NCI-H82 treated with DMSO at 0.1 percent for 48 hours (cell line): ENCODE data around the gene ZNF330.
"Not testable (repeated sequence)": the region's sequence is repeated elsewhere in the genome, so short reads cannot be mapped to it uniquely, and the experiment has no call there.

ENCODE experiments used
- DNase-seq: peaks from one replicate; lab custom pipeline; 2025; ENCODE audit not compliant: unreplicated experiment; lab: John Stamatoyannopoulos, UW

ZNF330 gene

GRCh38 chr4:141220691-141221659 lies at the start of gene ZNF330:
TSS of gene ZNF330 (plus strand) at chr4:141220895. CDS start at chr4:141222372, 1,477 bp downstream.
- peak; percentile 24 for DNase-seq

- DNase-seq: no peak
Measured at GRCh38 chr4:141174457-141174856, 46.2 kb upstream of the ZNF330 start.

GRCh38 chr4:141177171-141177570 lies 43.5 kb upstream of the ZNF330 start:
- DNase-seq: no peak

GRCh38 chr4:141179474-141180373 lies 41.0 kb upstream of the ZNF330 start:
- no peak for DNase-seq

GRCh38 chr4:141180991-141181761 lies 39.5 kb upstream of the ZNF330 start:
- DNase-seq: no peak

- DNase-seq: not testable (repeated sequence)
Measured at GRCh38 chr4:141183491-141183890, 37.2 kb upstream of the ZNF330 start.

- no peak for DNase-seq
Measured at GRCh38 chr4:141192564-141192963, 28.1 kb upstream of the ZNF330 start.

GRCh38 chr4:141193516-141194034 lies 27.1 kb upstream of the ZNF330 start:
- no peak for DNase-seq

- peak; percentile 32 for DNase-seq
Measured at GRCh38 chr4:141195095-141195707, 25.5 kb upstream of the ZNF330 start.

GRCh38 chr4:141196227-141196933 lies 24.3 kb upstream of the ZNF330 start:
- DNase-seq: no peak

- DNase-seq: no peak
Measured at GRCh38 chr4:141207961-141208360, 12.7 kb upstream of the ZNF330 start.

- DNase-seq: no peak
Measured at GRCh38 chr4:141210168-141210567, 10.5 kb upstream of the ZNF330 start.

GRCh38 chr4:141213550-141213991 lies 7.1 kb upstream of the ZNF330 start:
- DNase-seq: no peak

- no peak for DNase-seq
Measured at GRCh38 chr4:141215030-141215429, 5.7 kb upstream of the ZNF330 start.

GRCh38 chr4:141216002-141216761 lies 4.5 kb upstream of the ZNF330 start:
- DNase-seq: no peak

GRCh38 chr4:141220271-141220670 lies 424 bp upstream of the ZNF330 start:
- DNase-seq: no peak

GRCh38 chr4:141223418-141223817 lies 2.7 kb downstream of the ZNF330 start:
- no peak for DNase-seq

- DNase-seq: not testable (repeated sequence)
Measured at GRCh38 chr4:141227280-141227679, 6.6 kb downstream of the ZNF330 start.
